Measurements from ENCODE around the gene BHLHE40. TPM values are rescaled to one million over a fixed set of nuclear protein-coding genes. Genes with fewer than 3 reads are reported as not detected.
A peak's percentile ranks its signal among the peaks of the same experiment; 100 is the strongest.

Gene BHLHE40
- total RNA-seq, result 100 to 1,000 TPM; 316 to 318 TPM

DNA sequence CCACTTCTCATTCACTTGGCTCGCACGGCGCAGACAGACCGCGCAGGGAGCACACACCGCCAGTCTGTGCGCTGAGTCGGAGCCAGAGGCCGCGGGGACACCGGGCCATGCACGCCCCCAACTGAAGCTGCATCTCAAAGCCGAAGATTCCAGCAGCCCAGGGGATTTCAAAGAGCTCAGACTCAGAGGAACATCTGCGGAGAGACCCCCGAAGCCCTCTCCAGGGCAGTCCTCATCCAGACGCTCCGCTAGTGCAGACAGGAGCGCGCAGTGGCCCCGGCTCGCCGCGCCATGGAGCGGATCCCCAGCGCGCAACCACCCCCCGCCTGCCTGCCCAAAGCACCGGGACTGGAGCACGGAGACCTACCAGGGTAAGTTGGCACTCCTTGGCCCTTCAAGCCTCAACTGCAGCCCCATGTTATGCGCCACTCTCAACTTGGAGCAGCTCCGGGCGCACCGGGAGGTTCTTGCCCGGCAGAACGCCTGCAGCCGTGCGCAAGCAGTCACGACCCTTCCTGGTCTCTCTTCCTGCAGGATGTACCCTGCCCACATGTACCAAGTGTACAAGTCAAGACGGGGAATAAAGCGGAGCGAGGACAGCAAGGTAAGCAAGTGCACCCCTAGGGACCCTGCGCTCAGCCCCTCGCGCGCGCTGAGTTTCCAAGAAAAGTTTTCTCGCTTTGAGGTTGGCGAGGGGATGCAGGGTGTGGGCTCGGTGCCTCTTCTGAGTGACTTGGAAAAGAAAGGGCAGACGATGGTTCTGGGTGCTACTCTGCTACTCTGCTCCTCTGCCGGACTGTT, at the start of gene BHLHE40:
Gene BHLHE40 (plus strand): TSS at position 10 of the 801 bp plus-strand sequence. CDS start 282 bp downstream, at position 292.
- POLR2A ChIA-PET, result interaction anchor here (0.7 to 17.3 kb wide), 41 partner anchors 7 to 461 kb away, joined by 3 to 822 read pairs (median 10); partner anchors contain the start of gene EDEM1
- Mint-ChIP-seq H3K27me3 (no peaks in the 10 kb centered on the region), H3K27ac (peak within 1 kb of the TSS; percentile 99), H3K36me3 (ENCODE audit: low read depth) (peaks cover 59% of the 10 kb centered on the region), H3K4me1 (peaks cover 52% of the 10 kb centered on the region), H3K9me3 (no peaks in the 10 kb centered on the region), H3K4me3 (peak within 1 kb of the TSS; percentile 94)
- DNase-seq, result peak; percentile 50
- CTCF ChIA-PET, result interaction anchor here (0.7 to 9.2 kb wide), 45 partner anchors 8 to 581 kb away, joined by 3 to 119 read pairs (median 5); no protein-coding TSS in a partner anchor

DNA sequence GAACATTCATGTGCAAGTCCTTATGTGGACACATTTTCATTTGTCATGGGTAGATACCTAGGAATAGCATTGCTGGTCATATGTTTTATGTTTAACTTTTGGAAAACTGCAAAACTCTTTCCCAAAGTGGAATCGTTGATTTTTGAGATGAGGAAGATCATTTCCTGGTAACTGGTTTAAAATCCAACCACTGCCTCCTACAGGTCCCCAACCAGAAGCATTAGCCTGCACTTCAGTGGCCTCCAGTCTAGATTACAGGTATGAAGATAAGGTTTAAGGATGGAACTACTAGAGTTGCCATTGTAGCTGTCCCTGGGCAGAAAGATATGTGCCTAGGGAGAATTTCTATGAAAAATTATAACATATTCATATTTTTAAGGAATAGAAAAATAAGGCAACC, 48.7 kb upstream of the BHLHE40 start:
- Mint-ChIP-seq H3K36me3 (ENCODE audit: low read depth) (peaks cover 7% of the 10 kb centered on the region), H3K9me3 (peaks cover 6% of the 10 kb centered on the region), H3K4me1 (peaks cover 42% of the 10 kb centered on the region), H3K27me3 (no peaks in the 10 kb centered on the region), H3K4me3 (no peak overlapping the region), H3K27ac (no peak overlapping the region)
- POLR2A ChIA-PET, result no interaction called here
- CTCF ChIA-PET, result no interaction called here
- DNase-seq, result no peak

DNA sequence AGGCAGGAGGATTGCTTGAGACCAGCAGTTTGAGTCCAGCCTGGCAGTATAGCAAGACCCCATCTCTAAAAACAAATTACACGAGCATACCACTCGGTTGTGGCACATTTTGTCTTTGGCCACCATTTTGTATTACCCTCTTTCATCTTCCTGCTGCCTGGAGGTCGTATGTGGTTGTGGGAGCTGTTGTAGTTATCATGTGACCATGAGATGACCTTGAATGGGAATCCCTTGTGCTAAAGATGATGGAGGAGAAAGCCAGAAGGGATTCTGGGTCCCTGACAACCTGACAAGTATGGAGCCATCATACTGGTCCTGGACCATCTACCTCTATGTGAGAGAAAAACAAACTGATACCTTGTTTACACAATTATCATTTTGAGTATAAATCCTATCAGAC, 45.2 kb upstream of the BHLHE40 start:
- no peaks in the 10 kb centered on the region for H3K27me3 Mint-ChIP-seq
- H3K27ac Mint-ChIP-seq, result no peak overlapping the region
- POLR2A ChIA-PET, result no interaction called here
- CTCF ChIA-PET, result no interaction called here
- H3K4me3 Mint-ChIP-seq, result no peak overlapping the region
- H3K4me1 Mint-ChIP-seq, result peaks cover 25% of the 10 kb centered on the region
- H3K36me3 Mint-ChIP-seq (ENCODE audit: low read depth), result peaks cover 3% of the 10 kb centered on the region
- H3K9me3 Mint-ChIP-seq, result peaks cover 5% of the 10 kb centered on the region
- no peak for DNase-seq

DNA sequence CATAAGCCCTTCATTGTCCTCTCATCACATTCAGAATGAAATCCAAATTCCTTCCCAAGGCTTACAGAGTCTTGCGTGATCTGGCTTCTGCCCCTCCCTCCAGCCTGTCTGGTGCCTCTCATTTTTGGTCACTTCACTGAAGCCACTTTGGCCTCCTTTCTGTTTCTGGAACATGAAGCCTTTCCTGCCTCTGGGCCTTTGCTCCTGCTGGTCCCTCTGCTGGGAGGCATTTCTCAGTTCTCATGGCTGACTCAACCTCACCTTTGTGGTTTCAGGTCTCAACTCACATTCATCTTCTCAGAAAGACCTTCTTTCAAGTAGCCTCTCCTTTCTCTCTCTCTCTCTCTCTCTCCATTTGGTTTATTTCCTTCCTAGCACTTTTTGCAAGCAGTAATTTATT, 43.9 kb upstream of the BHLHE40 start:
- peaks cover 5% of the 10 kb centered on the region for H3K9me3 Mint-ChIP-seq
- H3K27me3 Mint-ChIP-seq, result no peaks in the 10 kb centered on the region
- H3K4me3 Mint-ChIP-seq, result no peak overlapping the region
- ChIA-PET CTCF (interaction anchor here (0.6 to 1.0 kb wide), 2 partner anchors 43 to 224 kb away, joined by 3 read pairs; no protein-coding TSS in a partner anchor), POLR2A (interaction anchor here (1.1 to 1.4 kb wide), 2 partner anchors 41 to 43 kb away, joined by 3 to 10 read pairs; no protein-coding TSS in a partner anchor)
- peak overlapping the region; percentile 4 for H3K27ac Mint-ChIP-seq
- peaks cover 3% of the 10 kb centered on the region for H3K36me3 Mint-ChIP-seq (ENCODE audit: low read depth)
- peak; percentile 39 for DNase-seq
- peaks cover 23% of the 10 kb centered on the region for H3K4me1 Mint-ChIP-seq

DNA sequence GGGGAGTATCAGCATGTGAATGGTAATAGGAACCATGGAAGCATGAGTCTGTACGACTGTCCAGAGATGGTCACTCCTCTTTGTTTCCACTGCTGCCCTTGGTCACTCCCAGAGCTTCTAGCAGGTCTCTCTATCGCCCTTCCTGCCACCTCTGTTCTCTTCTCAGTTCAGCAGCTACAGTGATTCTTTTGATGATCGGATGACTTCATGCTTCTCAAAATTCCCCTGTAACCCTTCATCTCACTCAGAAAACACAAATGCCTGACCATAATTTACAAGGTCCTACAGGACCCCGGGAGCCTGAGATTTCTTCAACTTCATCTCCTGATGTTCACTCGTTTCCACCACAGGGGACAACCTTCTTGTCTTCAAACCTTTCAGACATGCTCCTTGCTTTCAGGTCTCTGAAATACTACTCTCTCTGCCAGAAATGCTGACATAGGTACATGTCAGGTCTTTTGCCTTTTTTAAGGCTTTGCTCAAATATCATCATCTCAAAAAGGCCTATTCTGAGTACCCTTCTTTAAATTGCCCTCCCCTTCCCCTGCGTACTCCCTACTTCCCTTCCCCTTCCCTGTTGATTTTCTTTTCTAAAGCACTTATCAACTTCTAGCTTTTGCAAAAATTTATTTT, 42.1 kb upstream of the BHLHE40 start:
- POLR2A ChIA-PET, result interaction anchor here (1.2 kb wide), 1 partner anchor 9 kb away, joined by 4 read pairs; no protein-coding TSS in a partner anchor
- H3K36me3 Mint-ChIP-seq (ENCODE audit: low read depth), result peaks cover 6% of the 10 kb centered on the region
- H3K4me3 Mint-ChIP-seq, result no peak overlapping the region
- peaks cover 5% of the 10 kb centered on the region for H3K9me3 Mint-ChIP-seq
- no peaks in the 10 kb centered on the region for H3K27me3 Mint-ChIP-seq
- CTCF ChIA-PET, result no interaction called here
- H3K4me1 Mint-ChIP-seq, result peaks cover 19% of the 10 kb centered on the region
- H3K27ac Mint-ChIP-seq, result no peak overlapping the region
- no peak for DNase-seq

DNA sequence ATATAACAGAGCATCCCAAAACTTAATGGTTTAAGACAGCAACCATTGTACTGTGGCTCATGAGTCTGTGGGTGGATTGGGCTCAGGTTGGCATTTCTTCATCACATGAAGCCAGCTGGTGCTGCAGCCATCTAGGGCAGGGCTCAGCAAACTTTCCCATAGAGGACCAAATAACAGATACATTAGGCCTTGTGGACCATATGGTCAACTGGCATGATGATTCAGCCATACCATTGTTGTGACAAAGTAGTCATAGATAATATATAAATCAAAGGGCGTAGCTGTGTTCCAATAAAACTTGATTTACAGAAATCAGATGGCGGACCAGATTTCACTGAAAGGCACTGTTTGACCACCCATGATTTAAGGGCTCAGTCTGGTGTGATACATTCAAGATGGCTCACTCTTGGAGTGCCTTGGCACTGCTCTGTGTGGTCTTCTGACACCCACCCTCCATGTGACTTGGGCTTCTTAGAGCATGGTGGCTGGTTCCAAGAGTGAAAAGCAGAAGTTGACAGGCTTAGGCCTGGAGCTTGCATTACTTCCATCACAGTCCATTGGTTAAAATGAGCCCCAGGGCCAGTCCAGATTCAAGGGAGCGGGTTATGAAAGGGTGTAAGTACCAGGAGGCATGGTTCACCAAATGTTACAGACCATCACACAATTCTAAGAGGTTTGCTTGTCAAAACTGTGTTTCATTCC, 40.8 kb upstream of the BHLHE40 start:
- Mint-ChIP-seq H3K9me3 (peaks cover 5% of the 10 kb centered on the region), H3K27ac (no peak overlapping the region), H3K27me3 (no peaks in the 10 kb centered on the region), H3K4me3 (no peak overlapping the region), H3K4me1 (peaks cover 19% of the 10 kb centered on the region), H3K36me3 (ENCODE audit: low read depth) (peaks cover 6% of the 10 kb centered on the region)
- ChIA-PET CTCF (interaction anchor here (0.7 to 1.0 kb wide), 4 partner anchors 16 to 227 kb away, joined by 3 to 4 read pairs (median 4); no protein-coding TSS in a partner anchor), POLR2A (interaction anchor here (1.2 kb wide), 1 partner anchor 10 kb away, joined by 4 read pairs; no protein-coding TSS in a partner anchor)
- no peak for DNase-seq

DNA sequence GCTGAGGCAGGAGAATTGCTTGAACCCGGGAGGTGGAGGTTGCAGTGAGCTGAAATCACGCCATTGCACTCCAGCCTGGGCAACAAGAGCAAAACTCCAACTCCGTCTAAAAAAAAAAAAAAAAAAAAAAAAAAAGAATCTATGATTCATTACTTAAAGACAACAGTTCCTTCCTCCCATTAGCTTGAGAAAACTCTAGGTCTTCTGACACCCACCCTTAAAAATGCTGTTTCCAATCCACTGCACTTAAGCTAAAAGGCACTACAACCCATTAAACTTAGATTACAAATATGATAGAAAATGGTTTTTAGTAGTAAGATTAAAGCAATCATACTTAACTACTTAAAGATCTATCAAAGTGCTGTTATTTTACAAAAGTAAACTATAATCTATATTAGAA, 40.0 kb upstream of the BHLHE40 start:
- Mint-ChIP-seq H3K27me3 (peaks cover 2% of the 10 kb centered on the region), H3K4me1 (peaks cover 19% of the 10 kb centered on the region), H3K27ac (no peak overlapping the region), H3K9me3 (peaks cover 4% of the 10 kb centered on the region), H3K36me3 (ENCODE audit: low read depth) (peaks cover 6% of the 10 kb centered on the region), H3K4me3 (no peak overlapping the region)
- ChIA-PET CTCF (interaction anchor here (0.7 to 1.0 kb wide), 2 partner anchors 38 to 192 kb away, joined by 4 read pairs; no protein-coding TSS in a partner anchor), POLR2A (interaction anchor here (1.0 kb wide), 1 partner anchor 48 kb away, joined by 3 read pairs; no protein-coding TSS in a partner anchor)
- no peak for DNase-seq

DNA sequence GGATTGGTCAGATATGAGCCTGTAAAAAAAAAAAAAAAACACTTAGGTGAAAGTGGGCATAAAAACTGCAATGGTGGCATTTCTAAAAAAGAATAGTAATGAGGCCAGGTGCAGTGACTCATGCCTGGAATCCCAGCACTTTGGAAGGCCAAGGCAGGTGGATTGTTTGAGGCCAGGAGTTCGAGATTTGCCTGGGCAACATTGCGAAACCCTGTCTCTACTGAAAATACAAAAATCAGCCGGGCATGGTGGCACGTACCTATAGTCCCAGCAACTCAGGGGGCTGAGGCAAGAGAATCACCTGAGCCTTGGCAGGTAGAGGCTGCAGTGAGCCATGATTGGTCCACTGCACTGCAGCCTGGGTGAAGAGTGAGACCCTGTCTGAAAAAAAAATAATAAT, 38.3 kb upstream of the BHLHE40 start:
- H3K4me1 Mint-ChIP-seq, result peaks cover 9% of the 10 kb centered on the region
- ChIA-PET CTCF (interaction anchor here (0.7 kb wide), 1 partner anchor 96 kb away, joined by 4 read pairs; no protein-coding TSS in a partner anchor), POLR2A (no interaction called here)
- DNase-seq, result no peak
- no peak overlapping the region for H3K4me3 Mint-ChIP-seq
- peaks cover 2% of the 10 kb centered on the region for H3K27me3 Mint-ChIP-seq
- H3K36me3 Mint-ChIP-seq (ENCODE audit: low read depth), result peaks cover 6% of the 10 kb centered on the region
- H3K9me3 Mint-ChIP-seq, result peaks cover 4% of the 10 kb centered on the region
- no peak overlapping the region for H3K27ac Mint-ChIP-seq

DNA sequence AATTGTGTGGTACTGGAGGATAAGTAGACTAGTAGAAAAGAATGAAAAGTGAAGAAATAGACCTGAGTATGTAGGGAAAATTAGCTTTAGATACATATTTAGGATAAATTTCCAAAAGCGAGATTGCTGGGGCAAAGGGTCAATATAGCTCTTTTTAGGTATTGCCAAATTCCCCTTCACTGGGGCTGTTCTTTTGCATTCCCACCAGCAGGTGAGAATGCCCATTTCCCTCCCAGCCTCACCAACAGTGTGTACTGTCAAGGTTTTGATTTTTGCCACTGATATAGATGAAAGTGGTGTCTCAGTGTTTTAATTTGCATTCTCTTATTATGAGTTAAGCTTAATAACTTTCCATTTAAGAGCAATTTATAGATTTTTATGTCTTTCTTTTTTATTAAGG, 35.7 kb upstream of the BHLHE40 start:
- peaks cover 5% of the 10 kb centered on the region for H3K36me3 Mint-ChIP-seq (ENCODE audit: low read depth)
- no peaks in the 10 kb centered on the region for H3K4me1 Mint-ChIP-seq
- H3K27ac Mint-ChIP-seq, result no peak overlapping the region
- H3K27me3 Mint-ChIP-seq, result peaks cover 2% of the 10 kb centered on the region
- H3K9me3 Mint-ChIP-seq, result no peaks in the 10 kb centered on the region
- ChIA-PET CTCF (interaction anchor here (0.5 to 0.9 kb wide), 2 partner anchors 36 to 435 kb away, joined by 3 to 4 read pairs; partner anchors contain the start of gene BHLHE40), POLR2A (no interaction called here)
- no peak for DNase-seq
- no peak overlapping the region for H3K4me3 Mint-ChIP-seq

DNA sequence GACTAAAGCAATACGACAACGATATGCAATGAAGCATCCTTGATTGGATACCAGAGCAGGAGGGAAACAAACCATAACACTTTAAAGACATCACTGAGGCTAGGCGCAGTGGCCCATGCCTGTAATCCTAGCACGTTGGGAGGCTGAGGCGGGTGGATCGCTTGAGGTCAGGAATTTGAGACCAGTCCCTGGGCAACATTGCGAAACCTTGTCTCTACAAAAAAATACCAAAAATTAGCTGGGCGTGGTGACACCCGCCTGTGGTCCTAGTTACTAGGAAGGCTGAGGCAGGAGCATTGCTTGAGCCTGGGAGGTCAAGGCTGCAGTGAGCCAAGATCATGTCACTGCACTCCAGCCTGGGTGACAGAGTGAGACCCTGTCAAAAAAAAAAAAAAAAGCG, 33.9 kb upstream of the BHLHE40 start:
- Mint-ChIP-seq H3K9me3 (no peaks in the 10 kb centered on the region), H3K27me3 (peaks cover 2% of the 10 kb centered on the region), H3K36me3 (ENCODE audit: low read depth) (peaks cover 3% of the 10 kb centered on the region), H3K27ac (no peak overlapping the region), H3K4me1 (no peaks in the 10 kb centered on the region), H3K4me3 (no peak overlapping the region)
- no peak for DNase-seq
- POLR2A ChIA-PET, result no interaction called here
- CTCF ChIA-PET, result no interaction called here

DNA sequence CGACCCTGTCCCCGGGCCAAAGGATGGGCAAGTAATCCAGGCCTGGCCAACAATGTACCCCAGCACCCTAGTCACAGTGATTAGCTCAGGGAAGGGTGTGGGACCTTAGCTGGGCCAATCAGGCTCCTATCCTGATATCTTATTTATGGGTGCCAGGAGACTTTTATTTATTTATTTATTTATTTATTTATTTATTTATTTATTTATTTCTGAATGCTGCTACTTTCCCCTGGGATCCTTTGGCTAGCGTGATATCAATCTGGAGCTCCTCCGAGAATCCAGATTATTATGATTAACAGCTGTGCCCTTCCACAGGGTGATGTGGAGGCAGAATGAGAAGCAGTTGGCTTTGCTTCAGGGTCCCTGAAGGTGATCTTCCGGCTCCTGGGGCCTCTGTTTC, 32.2 kb upstream of the BHLHE40 start:
- Mint-ChIP-seq H3K27ac (no peak overlapping the region), H3K27me3 (peaks cover 2% of the 10 kb centered on the region), H3K4me1 (peaks cover 2% of the 10 kb centered on the region), H3K9me3 (no peaks in the 10 kb centered on the region), H3K4me3 (no peak overlapping the region), H3K36me3 (ENCODE audit: low read depth) (no peaks in the 10 kb centered on the region)
- no peak for DNase-seq
- CTCF ChIA-PET, result interaction anchor here (0.7 kb wide), 1 partner anchor 29 kb away, joined by 3 read pairs; no protein-coding TSS in a partner anchor
- POLR2A ChIA-PET, result interaction anchor here (1.1 kb wide), 1 partner anchor 19 kb away, joined by 3 read pairs; no protein-coding TSS in a partner anchor

DNA sequence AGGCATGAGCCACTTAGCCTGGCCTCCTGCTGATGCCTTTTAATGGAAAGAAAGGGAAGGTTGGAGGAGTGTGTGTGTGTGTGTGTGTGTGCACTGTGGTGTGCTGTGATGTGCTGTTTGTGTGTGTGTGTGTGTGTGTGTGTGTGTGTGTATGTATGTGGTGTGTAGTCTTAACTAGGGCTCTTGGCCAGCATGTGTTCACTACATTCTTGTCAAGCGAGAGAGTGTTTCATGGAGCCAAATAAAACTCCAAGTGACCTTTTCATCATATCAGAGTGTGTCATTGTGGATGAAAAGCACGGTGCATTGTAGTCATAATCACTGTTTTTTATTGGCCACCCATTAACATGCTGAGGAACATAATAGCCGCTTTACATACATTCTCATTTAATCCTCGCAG, 30.8 kb upstream of the BHLHE40 start:
- H3K9me3 Mint-ChIP-seq, result no peaks in the 10 kb centered on the region
- DNase-seq, result no peak
- peaks cover 2% of the 10 kb centered on the region for H3K4me1 Mint-ChIP-seq
- H3K27ac Mint-ChIP-seq, result no peak overlapping the region
- ChIA-PET POLR2A (no interaction called here), CTCF (interaction anchor here (0.7 kb wide), 1 partner anchor 27 kb away, joined by 3 read pairs; no protein-coding TSS in a partner anchor)
- peaks cover 2% of the 10 kb centered on the region for H3K27me3 Mint-ChIP-seq
- H3K4me3 Mint-ChIP-seq, result no peak overlapping the region
- H3K36me3 Mint-ChIP-seq (ENCODE audit: low read depth), result no peaks in the 10 kb centered on the region
